Measurements from ENCODE around the gene BPIFB6. TPM values are rescaled to one million over a fixed set of nuclear protein-coding genes. Genes with fewer than 3 reads are reported as not detected.

Gene BPIFB6, protein sequence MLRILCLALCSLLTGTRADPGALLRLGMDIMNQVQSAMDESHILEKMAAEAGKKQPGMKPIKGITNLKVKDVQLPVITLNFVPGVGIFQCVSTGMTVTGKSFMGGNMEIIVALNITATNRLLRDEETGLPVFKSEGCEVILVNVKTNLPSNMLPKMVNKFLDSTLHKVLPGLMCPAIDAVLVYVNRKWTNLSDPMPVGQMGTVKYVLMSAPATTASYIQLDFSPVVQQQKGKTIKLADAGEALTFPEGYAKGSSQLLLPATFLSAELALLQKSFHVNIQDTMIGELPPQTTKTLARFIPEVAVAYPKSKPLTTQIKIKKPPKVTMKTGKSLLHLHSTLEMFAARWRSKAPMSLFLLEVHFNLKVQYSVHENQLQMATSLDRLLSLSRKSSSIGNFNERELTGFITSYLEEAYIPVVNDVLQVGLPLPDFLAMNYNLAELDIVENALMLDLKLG
- total RNA-seq: not detected in 2 replicates

DNA sequence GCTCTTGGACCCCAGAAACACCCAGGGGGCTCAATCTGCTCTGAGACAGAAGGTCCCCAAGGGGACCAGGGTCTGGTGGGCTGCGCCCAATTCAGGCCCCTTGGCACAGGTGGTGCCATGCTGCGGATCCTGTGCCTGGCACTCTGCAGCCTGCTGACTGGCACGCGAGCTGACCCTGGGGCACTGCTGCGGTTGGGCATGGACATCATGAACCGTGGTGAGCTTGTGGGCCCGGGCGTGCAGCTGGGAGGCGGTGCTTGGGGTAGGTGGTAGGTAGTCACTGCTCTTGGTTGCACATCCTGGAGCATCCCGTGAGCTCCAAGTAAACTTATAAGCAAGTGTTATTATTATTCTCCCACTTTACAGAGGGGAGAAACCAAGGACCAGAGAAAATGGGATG, at the start of gene BPIFB6:
BPIFB6 (plus strand) TSS at position 118 of the 400 bp plus-strand sequence; CDS start at position 118, 0 bp downstream.

DNA sequence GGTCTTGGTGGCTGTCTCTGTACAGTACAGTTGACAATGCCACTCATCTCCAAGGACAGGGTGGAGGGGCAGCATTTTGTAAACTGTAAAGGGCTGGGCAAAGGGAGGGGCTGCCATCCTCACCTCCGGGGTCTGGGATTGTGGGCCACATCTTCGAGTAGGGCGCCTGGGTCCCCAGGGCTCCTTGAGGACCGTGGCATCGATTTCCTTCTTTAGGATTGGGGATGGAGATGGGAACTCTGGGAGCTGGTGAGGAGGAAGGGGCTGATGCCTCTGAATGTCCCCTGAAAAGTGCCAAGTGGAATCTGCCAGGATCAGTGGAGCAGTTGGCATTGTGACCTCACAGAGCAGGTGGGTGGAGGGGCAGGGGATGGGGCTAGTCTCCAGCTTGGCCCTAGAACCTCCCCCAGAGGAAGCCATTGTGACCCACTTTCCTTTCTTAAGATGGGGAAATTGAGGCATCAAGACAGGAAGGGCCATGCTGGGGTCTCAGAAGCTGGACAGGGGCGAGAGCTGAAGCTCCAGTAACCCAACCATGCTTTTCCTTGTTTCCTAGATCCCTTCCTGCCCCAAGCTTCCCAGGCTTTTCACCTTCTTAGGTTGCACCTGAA, 27.2 kb upstream of the BPIFB6 start, which contains the start of gene SUN5:
SUN5 (minus strand) TSS at position 293 of the 611 bp plus-strand sequence; CDS start at position 200, 93 bp downstream.

DNA sequence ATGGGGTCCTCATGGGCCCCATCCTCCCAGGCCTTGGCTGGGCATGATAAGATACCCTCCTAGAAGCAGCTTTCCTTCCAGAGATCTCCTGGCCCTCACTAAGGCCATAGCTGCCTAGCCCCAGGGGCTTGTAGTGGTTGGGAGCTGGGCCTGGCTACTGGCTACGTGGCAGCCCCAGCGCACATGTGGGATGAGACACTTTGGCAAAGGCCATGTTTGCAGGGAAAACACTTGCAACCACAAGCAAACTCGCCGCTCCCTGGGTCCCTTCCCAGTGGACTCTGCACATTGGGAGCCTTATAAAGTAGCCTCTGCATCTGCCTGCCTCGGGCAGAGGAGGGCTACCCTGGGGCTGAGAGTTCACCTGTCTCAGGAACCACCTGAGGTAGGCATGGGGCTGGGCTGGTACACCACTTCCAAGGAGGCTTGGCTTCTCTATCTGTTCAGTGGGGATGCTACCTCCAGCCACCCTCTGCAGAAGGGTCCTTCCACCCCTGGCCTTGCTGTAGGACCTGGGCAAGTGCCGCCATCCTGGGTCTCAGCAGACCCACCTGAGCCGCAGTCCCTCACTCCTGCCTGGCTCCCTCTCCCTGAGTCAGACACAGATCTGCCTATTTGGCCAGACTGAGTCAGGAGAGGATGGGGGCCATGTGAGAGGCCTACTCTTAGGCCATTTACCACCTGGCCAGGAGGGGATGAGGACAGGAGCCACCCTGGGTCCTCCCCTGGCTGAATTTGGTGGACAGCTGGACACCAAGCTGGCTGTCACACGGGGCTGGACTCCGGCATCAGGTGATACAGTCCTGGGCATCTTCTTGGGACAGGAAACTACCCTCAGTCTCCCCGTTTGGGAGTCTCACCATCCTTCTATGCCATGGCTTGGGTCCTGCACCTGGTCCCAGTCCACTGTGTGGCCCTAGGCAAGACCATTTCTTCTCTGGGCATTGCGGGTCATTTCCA, 23.8 kb upstream of the BPIFB6 start, which contains the start of gene BPIFB2:
BPIFB2 (plus strand) TSS at position 329 of the 960 bp plus-strand sequence. CDS start 871 bp downstream, outside the sequence.

DNA sequence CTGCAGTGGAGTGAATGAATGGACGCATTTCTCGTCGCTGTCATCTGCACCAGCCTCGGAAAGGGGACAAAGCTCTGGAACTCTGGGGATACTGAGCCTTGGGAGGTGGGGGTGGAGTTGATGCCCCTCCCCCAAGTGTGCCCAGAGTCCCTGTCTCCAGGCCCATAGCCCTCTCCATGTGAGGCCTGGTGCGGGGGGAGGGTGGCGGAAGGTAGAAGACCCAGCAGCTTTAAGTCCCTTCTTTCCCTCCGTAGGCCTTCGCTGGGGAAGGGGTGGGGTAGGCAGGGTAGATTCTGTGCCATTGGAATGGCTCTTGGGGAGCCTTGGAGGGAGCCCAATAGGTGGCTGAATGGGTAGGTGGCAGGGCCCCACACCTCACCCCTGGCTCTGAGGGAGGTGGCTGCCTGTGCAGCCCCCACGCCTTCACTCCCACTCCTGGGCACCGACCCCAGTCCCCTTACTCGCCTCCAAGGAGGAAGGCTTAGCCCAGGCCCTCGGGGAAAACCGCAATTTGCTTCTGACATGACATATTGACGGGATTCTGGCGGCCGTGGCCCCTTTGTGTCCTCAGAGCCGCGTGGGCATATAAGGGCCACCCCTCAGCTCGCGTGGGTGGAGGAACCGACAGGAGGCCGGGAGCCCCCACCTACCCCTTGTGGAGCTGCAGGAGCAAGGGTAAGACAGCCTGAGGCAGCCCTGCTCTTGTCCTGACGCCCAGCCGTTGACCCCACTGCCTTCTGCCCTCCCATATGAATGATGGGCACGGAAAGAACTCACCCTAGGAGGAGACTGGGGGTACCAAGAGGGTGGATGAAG, 22.1 kb downstream of the BPIFB6 start, which contains the start of gene BPIFB3:
BPIFB3 (plus strand) TSS at position 613 of the 816 bp plus-strand sequence. CDS start 1,533 bp downstream, outside the sequence.

DNA sequence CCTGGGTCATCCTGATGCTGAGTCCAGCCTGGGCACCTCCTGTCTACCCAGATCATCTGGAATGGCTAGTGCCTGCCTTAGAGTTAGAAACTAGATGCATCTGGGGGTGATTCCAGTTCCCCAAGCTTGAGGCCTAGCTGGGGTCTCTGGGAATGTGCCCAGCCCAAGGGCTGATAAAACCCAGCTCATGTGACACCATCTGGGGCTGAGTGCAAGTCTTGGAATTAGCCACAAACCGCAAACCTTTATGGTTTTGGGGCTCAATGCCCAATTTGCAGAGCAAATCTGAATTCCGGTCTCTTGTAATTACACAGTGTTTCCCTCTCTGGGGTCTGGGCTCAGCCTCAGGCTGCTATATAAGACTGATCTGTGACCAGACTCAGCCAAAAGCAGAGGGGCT, 47.8 kb downstream of the BPIFB6 start, which contains the start of gene BPIFB4:
BPIFB4 (plus strand) TSS at position 385 of the 400 bp plus-strand sequence. CDS start 1,884 bp downstream, outside the sequence.

Other genes starting within 250 kb of the BPIFB6 start
- gene MAPRE1, start 211.7 kb upstream of the BPIFB6 start, total RNA-seq: 106 and 169 TPM in 2 replicates
- gene EFCAB8, start 172.7 kb upstream of the BPIFB6 start, total RNA-seq: under 0.01 and 0.14 TPM in 2 replicates
- gene SUN5, start 27.2 kb upstream of the BPIFB6 start, total RNA-seq: not detected in 2 replicates
- gene BPIFB2, start 23.9 kb upstream of the BPIFB6 start, total RNA-seq: not detected in 2 replicates
- not detected in 2 replicates for gene BPIFB3, start 22.3 kb downstream of the BPIFB6 start, total RNA-seq
- gene BPIFB4, start 48.0 kb downstream of the BPIFB6 start, total RNA-seq: not detected in 2 replicates
- not detected in 2 replicates for gene BPIFA2, start 136.5 kb downstream of the BPIFB6 start, total RNA-seq
- not detected in 2 replicates for gene BPIFA3, start 185.7 kb downstream of the BPIFB6 start, total RNA-seq
- not detected in 2 replicates for gene BPIFA1, start 204.3 kb downstream of the BPIFB6 start, total RNA-seq